HG02970 (cell line): ENCODE data around the gene SF3B3.
"Not testable (repeated sequence)": the region's sequence is repeated elsewhere in the genome, so short reads cannot be mapped to it uniquely, and the experiment has no call there.

ENCODE experiments used
- ATAC-seq: cut with Tn5 transposase; IDR thresholded peaks from one replicate; pipeline ENCODE4 v1.9.1; 2021; ENCODE audit warnings: mild to moderate bottlenecking, moderate library complexity, moderate number of reproducible peaks; ENCODE audit not compliant: unreplicated experiment, low FRiP score

The SF3B3 gene

DNA sequence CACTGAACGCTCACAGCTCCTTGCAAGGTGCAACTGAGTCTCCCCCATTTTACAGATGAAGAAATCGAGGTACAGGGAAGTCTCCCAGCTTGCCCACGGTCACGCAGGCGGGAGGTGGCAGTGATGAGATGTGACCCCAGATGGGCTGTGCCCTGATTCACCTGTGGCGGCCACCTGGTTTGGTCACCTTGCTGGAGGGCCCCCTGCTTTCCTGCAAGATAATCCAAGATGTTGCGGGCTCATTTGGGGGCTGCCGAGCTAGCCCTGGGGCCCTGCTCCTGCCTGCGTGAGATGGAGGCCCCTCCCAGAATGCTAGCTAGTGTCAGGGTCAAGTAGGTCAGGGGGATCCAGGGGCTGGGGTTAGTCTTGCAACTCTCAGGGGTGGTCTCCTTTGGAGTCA lies 63.1 kb downstream of the SF3B3 start:
- ATAC-seq = no peak

DNA sequence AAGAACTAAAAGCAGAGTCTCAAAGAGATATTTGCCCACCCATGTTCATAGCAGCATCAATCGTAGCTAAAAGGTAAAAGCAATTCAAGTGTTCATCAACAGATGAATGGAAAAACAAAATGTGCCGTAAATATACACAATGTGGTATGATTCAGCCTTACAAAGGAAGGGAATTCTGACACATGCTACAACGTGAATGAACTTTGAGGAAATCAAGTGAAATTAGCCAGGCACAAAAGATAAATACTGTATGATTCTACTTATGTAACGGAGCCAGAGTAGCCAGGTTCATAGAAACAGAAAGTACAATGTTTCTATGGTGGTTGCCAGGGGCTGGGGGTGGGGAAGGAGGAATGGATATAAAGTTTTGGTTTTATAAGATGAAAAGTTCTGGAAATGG lies 64.9 kb downstream of the SF3B3 start:
- ATAC-seq = no peak

DNA sequence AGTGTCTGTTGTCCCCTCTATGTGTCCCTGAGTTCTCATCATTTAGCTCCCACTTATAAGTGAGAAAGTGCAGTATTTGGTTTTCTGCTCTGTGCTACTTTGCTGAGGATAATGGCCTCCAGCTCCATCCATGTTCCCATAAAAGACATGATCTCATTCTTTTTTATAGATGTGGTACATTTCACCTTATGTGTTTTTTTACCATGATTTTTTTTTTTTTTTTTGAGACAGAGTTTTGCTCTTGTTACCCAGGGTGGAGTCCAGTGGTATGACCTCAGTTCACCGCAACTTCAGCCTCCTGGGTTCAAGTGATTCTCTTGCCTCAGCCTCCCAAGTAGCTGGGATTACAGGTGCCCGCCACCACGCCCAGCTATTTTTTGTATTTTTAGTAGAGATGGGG lies 65.8 kb downstream of the SF3B3 start:
- not testable (repeated sequence) for ATAC-seq

DNA sequence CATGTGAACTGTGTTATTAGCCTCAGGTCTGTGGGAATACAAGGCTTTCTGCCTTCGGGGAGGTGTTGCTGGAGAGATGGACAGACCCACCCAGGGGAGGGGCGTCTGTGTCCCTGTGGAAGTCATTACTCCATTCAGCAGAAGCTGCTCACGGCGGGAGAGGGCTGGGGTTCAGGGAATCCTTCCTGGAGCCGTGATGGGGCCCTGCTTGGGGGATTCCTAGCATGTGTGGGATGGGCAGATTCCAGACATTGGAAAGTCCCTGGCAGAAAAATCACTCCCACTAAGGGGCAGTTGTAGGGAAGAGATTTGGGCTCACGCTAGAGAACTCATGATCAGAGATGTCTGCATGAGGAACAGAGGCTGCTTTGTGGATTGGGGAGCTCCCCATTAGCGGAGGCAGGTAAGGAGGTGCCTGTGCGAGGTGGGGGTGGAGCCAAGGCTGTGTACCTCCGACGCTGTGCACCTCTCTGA lies 66.4 kb downstream of the SF3B3 start:
- no peak for ATAC-seq

DNA sequence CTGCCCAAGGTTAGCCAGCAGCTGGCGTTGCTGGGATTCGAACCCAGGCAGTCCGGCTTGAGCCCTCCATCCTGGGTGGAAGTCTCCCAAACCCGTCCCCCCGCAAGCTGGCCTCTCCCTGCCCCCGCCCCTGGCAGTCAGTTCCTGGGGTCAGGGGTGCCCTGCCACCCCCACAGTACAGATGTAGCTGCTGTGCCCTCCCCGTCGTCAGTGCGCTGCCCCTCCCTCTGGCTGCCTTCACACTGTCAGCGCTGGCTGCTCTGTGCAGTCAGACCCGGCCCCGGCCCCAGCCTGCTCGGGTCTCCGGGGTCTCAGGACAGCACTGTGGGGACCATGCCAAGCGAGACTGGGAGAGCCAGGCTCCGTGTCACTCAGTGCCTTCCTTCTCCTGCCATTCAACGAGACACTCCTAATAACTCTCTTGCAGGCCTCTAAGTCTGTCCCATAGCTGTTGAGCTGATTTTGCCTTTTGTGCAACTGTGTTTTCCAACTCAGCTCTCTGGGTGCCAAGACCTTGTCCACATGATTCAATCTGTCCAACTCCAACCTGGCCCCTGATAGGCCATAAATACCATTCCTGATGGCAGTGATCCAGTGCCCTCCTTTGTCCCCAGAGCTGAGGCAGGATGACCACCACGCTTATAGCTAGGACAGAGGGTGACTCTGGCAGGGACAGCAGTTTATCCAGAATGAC lies 67.3 kb downstream of the SF3B3 start:
- ATAC-seq = no peak

DNA sequence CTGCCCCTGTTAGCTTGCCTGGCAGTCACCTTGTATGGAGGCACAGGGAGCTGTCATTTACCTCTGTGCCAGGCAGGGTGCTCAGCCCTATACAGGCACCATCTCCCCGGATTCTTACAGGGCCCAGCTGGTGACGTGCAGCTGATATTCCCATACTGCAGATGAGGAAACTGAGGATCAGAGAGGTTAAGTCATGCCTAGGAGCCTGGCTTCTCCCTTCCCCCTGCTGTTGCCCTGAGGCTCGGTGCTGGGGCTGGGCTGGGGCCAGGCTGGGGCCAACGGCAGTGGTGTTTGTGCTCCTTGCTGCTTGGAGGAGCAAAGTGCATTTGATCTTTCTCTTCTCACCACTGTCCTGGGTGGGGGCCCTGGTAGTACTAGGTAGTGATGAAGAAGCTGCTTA lies 68.0 kb downstream of the SF3B3 start:
- ATAC-seq = no peak

DNA sequence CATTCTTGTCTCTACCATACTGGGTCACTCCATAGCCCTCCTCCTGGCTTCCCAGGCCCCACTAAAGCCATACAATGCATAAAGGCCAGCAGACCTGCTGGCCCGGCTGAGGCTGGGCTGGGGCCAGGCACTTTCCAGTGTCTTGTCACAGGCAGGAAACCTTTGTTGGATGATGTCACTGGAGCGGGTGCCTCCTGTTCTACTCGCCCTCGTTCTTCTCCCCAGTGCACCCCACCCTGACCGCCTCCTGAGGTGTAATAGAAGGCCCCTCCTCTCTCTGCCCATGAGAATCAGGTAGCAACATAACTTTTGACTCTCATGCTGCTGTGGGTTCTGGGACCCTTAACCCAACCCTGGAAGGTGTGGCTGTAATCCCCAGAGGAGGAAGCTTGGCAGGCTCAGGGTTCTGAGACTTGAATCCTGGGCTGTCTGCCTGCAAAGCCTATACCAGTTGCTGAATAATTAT lies 68.5 kb downstream of the SF3B3 start:
- ATAC-seq = no peak

DNA sequence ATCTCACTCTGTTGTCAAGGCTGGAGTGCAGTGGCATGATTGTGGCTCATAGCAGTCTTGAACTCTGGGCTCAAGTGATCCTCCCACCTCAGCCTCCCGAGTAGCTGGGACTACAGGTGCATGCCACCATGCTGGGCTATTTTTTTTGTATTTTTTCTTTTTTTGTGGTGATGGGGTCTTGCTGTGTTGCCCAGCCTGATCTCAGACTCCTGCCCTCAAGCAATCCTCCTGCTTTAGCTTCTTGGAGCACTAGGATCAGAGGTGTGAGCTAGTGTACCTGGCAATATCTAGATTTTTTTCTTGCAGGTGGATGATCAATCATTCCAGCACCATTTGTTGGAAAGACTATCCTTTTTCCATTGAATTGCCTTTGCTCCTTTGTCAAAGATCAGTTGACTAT lies 69.9 kb downstream of the SF3B3 start:
- ATAC-seq = no peak

DNA sequence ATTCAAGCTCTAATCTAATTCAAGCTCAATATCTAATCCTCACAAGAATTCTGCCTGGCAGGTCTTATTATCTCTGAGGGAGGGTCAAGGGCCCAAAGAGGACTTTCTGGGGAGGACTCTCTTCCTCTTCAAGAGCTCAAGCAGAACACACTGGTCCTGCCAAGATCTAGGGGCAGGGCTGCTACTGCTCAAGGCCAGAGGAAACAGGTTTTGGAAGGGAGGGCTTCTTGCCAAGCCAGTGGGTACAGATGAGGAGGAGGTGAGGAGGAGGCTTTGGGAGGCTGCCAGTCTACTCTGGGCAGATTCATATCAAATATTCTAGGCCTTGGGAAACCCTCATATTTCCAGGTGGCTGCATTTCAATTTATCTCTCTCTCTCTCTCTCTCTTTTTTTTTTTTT lies 71.0 kb downstream of the SF3B3 start:
- no peak for ATAC-seq

DNA sequence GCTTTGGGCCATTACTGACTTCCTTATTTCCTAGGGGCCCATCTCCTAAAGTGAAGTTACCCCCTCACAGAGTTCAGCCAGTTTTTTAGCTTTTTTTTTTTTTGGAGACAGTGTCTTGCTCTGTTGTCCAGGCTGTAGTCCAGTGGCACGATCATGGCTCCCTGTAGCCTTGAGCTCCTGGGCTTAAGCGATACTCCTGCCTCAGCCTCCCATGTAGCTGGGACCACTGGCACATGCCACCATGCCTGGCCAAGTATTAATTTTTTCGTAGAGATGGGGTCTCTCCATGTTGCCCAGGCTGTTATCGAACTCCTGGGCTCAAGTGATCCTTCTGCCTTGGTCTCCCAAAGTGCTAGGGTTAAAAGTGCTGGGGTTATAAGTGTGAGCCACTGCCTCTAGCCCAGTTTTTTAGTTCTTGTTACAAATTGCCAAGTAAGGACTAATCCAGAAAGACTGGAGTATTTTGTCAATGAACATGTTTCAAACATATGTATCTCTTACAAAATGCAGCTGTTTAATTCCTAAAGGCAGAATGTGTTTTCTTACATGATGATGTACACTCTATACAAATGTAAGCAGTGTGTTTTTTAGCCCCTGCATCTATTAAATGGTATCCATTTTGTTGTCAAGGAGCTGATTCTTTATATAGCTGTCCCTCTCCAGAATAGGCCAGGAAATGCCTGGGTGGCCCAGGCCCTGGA lies 73.7 kb downstream of the SF3B3 start:
- no peak for ATAC-seq

DNA sequence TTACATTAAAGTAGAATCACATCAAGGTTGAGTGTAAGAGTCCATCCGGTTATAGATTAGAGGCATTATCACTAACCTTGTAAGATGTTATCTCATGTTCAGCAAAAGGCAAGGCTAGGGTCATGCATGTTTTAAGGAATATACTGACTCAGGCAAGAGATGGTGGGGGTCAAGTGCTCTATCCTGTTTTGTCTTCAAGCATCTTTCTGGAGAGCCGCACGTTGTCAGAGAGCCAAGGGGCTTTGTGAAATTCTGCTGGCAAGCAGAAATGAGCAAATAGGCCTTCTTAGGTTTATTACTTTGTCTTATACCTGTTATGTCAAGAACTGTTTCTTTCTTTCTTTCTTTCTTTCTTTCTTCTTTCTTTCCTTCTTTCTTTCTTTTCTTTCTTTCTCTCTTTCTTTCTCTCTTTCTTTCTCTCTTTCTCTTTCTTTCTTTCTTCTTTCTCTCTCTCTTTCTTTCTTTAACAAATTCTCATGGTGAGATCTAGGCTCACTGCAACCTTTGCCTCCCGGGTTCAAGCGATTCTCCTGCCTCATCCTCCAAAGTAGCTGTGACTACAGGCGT lies 75.4 kb downstream of the SF3B3 start:
- no peak for ATAC-seq

DNA sequence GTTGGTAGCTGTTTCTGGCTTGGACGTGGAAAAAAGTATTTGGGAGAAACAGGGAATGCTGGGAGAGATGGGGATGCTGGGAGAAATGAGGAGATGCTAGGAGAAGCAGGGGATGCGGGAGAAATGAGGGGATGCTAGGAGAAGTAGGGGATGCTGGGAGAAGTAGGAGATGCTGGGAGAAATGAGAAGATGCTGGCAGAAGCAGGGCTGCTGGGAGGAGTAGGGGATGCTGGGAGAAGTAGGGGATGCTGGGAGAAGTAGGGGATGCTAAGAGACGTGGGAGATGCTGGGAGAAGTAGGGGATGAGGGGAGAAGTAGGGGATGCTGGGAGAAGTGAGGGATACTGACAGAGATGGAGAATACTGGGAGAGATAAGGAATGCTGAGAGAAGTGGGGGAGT lies 77.1 kb downstream of the SF3B3 start:
- no peak for ATAC-seq

DNA sequence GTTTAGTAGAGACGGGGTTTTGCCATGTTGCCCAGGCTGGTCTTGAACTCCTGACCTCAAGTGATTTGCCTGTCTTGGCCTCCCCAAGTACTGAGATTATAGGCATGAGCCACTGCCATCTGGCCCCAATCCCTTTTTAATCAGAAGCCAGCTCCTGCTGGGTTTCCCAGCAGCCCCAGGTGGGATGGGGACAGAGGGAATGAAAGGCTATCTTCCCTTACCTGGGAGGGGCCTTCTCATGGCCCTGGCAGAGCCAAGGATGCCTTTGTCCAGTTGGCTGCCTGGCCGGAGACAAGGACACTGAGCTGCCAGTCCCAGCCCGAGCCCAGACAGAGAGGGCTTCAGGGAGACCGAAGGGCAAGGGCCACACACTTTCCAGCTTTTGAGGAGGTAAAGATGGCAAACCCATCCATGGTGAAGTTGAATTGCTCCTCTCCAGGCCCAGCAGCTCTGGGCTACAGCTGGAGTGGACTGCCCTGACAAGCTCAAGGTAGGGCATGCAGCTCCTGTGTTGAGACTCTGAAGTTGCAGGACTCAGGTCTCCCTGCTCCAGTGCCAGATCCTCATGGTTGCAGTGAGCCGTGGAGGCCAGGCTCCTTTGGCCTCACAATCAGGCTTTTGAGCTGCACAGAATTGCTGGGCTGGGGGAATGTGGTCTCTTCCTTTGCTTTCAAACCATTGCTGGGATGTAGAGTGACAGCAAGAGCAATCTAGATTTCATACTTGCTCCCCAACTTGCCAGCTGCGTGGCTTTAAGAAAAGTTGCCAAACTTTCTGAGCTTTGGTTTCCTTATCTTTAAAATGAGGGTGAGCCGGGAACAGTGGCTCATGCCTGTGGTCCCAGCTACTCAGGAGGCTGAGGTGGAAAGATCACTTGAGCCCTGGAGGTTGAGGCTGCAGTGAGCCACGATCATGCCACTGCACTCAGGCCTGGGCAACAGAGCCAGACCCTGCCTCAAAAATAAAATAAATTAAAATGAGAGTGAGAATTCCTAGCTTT lies 78.3 kb downstream of the SF3B3 start:
- ATAC-seq = no peak

DNA sequence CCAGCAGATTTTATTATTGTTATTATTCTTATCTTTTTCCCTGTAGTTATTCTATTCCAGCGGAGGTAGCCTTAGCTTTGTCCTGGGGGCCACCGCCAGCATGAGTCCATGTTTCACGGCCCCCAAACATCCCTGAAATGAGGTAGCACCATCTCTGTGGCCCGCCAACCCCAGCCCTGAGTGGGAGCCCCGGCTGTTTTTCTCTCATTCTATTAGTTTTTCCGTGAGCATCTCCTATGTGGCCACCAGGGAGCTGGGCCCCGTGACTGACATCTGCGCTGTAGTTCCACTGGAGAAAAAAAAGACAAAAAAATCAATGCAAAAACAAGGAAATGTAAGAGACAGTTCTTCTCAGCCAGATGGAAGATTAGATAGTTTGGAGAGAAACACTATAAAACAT lies 79.2 kb downstream of the SF3B3 start:
- no peak for ATAC-seq

DNA sequence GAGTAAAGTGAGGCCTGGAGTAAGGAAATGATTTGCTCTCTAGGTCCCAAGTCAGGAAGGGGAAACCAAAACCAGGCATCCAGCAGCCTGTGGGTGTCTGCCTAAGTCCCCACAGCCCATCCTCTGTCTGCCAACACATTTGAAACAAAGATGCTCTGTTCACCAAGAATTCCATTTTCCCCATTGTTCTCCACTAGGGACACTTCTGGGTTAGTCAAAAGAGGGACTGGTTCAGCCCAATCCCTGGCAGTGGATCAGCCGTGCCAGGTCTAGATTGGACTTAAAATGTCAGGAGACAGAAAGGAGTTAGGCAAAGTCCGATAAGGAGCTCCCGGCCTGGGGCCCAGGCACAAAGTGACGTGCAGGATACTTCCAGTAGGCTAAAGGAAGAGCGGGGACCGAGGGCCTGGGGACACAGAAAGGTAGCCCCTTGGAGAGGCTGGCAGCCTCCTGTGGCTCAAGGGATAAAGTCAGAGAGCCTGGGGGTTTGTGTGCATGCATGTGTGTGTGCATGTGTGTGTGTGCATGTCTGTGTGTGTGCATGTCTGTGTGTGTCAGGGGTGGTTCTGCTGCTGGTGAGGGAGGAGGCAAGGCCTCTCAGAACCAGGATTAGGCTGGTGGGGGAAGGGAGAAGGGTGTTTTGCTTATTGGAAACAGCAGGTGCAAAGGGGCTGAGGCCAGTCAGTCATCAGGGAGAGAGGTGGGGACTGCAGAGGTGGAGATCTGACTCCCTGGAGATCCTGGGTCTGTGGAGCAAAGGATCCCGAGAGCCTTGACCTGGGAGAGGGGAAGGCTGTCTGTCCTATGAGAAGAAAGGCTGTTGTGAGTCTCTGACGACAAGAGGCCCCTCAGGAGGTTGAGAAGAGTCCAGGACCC lies 81.0 kb downstream of the SF3B3 start:
- ATAC-seq = no peak

DNA sequence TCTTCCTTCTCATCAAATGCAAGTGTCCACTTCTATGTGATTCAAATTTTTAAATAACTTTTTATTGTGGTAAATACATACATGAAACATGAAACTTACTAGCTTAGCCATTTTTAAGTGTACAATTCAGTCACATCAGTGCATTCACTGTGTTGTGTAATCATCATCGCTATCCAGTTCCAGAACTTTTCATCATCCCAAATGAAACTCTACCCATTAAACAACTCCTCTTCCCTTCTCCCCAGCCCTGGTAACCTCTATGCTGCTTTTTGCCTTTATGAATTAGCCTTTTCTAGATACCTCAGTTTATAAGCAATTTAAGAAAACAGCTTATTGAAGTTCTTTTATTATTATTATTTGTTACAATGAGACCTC lies 81.7 kb downstream of the SF3B3 start:
- ATAC-seq = no peak

DNA sequence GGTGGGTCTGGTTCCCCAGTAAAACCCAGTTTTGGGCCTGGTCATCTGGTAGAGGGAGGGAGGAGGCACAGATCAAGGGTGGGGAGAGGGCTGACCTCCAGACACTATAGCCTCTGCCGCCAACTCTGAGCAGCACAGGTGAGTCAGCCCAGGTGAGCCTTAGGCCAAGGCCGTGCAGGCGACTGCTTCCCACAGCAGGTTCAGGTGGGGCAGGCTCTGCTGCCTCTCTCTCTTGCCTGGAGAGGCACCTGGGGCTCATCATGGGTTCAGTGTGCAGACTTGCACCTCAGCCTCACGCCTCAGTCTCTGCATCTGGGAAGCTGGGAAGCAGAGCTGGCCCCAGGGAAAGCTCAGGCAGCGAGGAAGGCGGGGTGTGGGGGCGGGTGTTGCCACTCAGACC lies 84.9 kb downstream of the SF3B3 start:
- ATAC-seq = no peak

DNA sequence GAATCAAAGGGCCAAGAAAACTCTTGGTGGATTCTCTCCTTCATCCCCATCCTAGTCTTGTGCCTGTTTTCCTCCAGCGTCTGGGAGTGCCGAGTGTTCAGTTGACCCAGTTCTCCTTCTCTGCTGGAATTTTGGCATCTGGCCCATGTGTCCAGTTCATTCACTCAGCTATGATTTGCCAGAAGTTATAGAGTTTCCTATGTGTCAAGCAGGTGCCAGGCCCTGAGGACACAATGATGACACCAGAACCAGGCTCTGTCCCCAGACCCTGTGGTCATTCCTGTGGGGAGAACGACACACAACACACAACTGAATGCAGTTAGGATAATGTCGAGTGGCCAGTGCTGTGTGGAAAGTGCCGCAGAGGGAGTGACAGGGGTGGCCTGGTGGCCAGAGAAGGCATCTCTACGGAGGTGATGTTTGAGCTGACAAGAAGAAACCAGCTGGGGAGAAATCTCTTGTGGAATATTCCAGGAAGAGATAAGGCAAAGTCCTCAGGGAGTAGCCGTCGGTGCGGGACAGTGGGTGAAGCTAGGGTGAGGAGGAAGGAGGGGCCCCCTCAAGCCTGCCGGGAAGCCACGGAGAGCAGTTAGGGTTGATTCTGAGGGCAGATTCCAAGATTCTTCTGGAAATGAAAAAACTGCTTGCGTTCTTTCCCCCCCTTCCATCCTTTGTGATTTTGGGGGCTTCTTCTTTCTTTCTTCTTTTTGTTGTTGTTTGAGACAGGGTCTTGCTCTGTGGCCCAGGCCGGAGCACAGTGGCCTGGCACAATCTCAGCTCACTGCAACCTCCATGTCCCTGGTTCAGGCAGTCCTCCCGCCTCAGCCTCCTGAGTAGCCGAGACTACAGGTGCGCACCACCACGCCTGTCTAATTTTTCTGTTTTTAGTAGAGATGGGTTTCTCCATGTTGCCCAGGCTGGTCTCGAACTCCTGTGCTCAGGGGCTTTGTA lies 86.9 kb downstream of the SF3B3 start:
- ATAC-seq = no peak

DNA sequence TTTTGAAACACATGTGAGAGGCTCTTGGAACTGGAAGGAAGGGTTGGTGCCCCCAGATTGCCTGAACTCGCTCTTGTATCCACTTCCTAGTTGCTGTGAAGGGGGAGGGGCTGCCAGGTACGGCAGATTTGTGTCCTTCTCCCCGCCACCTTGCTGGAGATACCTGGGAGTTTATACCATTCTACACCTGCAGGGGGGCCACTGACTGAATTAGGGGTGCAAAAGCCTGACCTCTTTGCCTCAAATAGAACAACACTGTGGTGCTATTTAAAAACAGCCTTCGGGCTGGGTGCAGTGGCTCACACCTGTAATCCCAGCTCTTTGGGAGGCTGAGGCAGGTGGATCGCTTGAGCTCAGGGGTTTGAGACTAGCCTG lies 87.6 kb downstream of the SF3B3 start:
- no peak for ATAC-seq
